Nucleus accumbens (tissue), 56 donors: Measurements from ENCODE around the gene SOWAHA.
"Not testable (repeated sequence)": the region's sequence is repeated elsewhere in the genome, so short reads cannot be mapped to it uniquely, and the experiment has no call there.

Experiments
- DNase-seq, 56 donors: peaks; one replicate each; lab custom pipeline; 2025; lab: John Stamatoyannopoulos, UW

The SOWAHA gene

GRCh38 chr5:132805872-132806271 lies 7.2 kb upstream of the SOWAHA start:
- not testable (repeated sequence) for DNase-seq

- not testable (repeated sequence) for DNase-seq
These were observed 6.3 kb upstream of the SOWAHA start for GRCh38 chr5:132806804-132807162.

DNA sequence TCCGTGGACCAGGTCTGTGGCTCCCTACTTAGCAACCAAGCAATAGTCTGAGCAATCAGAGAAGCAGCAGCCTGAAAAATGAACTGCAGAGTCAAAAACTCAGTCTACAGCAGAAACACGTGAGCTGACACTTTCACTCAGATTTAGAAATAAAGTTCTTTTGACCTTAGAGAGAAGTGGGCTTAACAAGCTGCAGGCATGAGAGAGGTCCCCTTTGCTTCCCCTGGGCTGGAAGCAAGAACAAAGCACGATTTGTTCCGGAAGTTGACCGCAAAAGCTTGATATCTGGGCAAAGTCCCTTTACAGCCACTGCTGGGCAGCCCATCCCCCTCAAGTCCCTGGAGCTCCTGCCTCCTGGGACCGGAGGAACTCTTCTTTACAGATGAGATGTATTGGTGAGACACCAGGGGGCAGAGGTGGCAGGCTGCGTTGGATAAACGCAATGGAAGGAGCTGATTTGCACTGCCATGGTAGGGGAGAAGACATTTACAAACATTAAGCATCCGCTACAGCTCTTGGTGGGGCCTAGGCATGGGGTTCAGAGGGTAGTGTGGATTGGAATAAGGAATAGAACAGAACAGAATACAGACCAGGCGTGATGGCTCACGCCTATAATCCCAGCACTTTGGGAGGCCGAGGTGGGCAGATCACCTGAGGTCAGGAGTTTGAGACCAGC lies 5.8 kb upstream of the SOWAHA start:
- peak in 38 of 56 donors; percentile 13 to 72 (median 49) for DNase-seq

DNA sequence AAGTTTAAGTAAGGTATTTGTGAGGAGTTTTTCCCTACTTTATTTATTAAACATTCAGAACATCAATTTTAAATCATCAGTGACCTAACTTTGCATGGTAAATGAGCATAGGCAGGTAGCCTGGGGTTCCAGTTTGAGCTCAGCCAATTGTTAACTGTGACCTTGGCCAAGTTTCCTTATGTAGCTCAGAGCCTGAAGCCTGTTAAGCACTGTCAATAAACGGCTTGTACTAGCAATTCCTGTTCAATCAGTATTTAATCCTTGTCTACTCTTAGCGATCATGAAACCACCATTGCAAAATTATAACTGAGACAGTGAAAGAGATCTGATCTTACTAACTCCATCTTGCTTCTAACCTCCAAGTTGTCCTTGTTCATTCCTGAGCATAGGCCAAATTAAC lies 4.7 kb upstream of the SOWAHA start:
- DNase-seq = no peak

GRCh38 chr5:132808866-132809265 lies 4.2 kb upstream of the SOWAHA start:
- DNase-seq = no peak

DNA sequence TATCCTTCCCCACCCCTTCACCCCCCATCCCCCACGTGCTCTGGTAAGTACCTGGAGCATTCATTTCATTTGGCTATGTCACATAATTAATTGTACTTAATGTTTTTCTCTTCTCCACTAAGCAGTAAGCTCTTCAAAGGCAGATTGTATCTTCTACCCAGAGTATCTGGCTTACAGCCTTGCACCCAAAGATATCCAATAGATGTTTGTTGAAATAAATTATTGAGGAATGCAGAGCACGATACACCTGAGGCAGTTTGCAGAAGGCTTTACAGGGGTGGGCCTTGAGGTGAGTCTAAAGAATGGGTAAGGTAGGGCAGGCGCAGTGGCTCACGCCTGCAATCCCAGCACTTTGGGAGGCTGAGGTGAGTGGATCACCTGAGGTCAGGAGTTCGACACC lies 2.5 kb upstream of the SOWAHA start:
- no peak for DNase-seq

DNA sequence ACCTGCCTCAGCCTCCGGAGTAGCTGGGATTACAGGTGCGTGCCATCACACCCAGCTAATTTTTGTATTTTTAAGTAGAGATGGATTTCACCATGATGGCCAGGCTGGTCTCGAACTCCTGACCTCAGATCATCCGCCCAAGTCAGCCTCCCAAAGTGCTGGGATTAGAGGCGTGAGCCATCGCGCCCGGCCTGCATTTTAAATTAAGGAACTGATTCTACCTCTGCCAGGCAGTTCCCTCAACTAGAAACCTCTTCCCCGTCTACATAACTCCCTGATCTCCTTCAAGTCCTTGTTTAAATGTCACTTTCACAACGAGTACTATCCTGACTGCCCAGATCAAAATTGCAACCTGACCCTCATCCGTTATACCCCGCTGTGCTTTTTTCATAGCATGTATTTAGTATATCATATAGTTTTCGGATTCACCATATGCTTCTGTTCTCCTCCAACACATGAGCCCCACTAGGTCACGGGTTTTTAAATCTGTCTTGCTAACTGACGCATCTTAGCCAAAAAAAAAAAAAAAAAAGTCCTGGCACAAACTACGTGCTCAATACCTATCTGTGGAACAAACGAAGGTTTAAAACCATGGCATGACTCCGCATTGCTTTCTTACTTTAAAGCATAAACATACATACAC lies 858 bp upstream of the SOWAHA start:
- DNase-seq = no peak

GRCh38 chr5:132813599-132814502 lies 749 bp downstream of the SOWAHA start:
- DNase-seq = peak in 41 of 56 donors; percentile 32 to 83 (median 62)

DNA sequence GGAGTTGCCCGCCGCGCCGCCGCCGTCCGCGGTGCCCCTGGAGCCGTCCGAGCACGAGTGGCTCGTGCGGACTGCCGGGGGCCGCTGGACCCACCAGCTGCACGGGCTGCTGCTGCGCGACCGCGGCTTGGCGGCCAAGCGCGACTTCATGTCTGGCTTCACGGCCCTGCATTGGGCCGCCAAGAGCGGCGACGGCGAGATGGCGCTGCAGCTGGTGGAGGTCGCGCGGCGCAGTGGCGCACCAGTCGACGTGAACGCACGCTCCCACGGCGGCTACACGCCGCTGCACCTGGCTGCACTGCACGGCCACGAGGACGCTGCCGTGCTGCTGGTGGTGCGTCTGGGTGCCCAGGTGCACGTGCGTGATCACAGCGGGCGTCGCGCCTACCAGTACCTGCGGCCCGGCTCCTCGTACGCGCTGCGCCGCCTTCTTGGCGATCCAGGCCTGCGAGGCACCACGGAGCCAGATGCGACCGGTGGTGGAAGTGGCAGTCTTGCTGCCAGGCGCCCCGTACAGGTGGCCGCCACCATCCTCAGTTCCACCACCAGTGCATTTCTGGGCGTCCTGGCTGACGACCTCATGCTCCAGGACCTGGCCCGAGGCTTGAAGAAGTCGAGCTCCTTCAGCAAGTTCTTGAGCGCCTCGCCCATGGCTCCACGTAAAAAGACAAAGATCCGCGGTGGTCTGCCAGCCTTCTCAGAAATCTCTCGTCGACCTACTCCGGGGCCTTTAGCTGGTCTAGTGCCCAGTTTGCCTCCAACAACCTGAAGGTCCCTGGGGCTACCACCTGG lies 1.6 kb downstream of the SOWAHA start:
- DNase-seq = peak in 6 of 56 donors; percentile 45 to 70 (median 56)

DNA sequence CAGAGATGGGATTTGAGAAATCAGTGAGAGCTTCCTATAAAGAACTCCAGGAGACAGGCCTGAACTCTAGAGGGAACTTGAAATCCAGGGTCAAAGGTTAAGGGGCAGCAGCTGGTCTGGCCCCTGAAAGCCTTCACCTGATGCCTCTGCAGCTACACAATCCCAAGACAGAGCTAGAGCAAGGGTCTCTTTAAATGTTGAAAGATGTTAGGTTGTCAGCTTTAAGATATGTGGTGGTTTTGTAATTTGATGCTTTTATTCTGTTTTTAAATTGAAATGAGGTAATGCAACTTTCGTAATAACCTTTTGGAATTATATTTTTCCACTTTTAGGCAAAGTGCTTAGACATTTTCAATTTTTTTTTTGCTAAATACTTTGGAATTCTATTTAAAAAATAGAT lies 2.4 kb downstream of the SOWAHA start:
- DNase-seq = no peak

GRCh38 chr5:132816083-132816482 lies 3.0 kb downstream of the SOWAHA start:
- no peak for DNase-seq

DNA sequence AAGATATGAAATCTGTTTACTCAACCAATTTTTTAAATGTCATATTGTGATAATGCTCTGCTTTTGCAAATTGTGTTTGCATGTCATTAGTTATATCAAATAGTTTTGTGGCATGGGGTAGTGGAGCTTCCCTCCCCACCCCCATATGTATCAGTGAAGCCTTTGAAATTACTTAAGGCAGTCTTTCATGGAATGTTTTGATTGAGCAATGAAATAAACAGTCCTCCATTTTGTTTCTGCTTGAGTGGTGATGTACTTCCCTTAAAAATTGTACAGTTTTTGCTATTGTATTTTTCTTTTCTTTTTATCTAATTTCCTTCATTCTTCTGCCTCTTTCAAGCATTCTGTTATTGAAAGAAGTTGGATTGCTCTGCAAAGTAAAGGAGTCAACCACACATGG lies 3.5 kb downstream of the SOWAHA start:
- DNase-seq = no peak

DNA sequence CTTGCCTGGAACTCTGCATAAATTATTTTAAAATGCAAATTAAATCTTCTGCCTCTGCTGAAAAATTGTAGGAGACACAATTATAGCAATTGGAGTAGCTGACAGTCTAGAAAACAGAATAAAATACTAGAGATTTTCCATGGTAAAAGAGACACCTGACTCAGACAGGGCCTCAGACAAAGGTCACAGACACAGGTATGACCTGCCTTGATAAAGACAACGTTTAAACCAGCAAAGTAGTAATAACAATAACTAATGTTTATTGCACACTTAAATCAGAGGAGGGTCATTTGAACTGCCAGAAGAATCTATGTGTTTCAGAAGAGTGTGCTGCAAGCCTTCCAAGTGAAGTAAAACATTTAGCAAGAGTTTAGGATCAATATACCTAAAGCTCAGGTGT lies 3.9 kb downstream of the SOWAHA start:
- DNase-seq = no peak

DNA sequence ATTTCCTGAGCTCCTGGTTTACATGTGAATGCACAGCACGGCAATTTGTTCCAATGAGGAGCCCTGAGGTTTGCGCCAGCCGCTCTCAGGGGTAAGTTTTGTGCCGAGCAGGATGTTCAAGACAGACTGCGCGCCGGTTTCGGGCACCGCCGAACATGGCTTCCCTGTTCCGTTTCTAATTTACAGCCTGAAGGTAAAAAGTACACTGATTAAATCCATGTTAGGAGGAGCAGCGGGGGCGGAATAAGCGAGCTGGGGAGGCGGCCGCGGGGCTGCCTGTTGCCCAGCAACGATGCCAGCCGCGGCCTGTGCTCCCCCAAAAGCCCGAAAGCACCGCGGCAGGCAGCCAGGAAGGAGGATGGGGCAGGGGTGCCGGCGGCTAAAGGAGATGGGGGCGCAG lies 6.4 kb downstream of the SOWAHA start:
- DNase-seq = peak in 34 of 56 donors; percentile 21 to 84 (median 57)

- DNase-seq = peak; percentile 26 to 97 (median 89)
These were observed 7.2 kb downstream of the SOWAHA start for GRCh38 chr5:132820162-132820754.

GRCh38 chr5:132821350-132821749 lies 8.2 kb downstream of the SOWAHA start:
- DNase-seq = peak in 12 of 56 donors; percentile 26 to 70 (median 62)

DNA sequence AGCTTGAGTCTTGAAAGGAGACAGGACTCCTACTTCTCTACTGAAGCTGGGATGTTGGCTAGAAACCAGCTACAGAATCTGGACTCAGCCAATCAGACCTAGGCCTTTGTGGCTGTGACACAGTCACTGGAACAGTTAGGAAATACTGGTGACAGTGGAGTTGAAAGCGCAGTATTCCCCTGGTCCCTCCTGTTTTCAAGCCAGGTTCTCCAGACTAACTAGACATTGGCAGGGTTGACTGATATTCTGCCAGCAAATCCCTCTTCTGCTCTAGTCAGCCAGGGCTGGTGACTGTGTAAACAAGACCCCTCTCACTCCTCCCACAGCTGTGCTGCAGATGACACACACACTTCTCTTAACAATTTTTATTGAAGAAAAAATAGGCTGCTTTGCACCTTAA lies 8.7 kb downstream of the SOWAHA start:
- peak in 40 of 56 donors; percentile 19 to 74 (median 52) for DNase-seq

DNA sequence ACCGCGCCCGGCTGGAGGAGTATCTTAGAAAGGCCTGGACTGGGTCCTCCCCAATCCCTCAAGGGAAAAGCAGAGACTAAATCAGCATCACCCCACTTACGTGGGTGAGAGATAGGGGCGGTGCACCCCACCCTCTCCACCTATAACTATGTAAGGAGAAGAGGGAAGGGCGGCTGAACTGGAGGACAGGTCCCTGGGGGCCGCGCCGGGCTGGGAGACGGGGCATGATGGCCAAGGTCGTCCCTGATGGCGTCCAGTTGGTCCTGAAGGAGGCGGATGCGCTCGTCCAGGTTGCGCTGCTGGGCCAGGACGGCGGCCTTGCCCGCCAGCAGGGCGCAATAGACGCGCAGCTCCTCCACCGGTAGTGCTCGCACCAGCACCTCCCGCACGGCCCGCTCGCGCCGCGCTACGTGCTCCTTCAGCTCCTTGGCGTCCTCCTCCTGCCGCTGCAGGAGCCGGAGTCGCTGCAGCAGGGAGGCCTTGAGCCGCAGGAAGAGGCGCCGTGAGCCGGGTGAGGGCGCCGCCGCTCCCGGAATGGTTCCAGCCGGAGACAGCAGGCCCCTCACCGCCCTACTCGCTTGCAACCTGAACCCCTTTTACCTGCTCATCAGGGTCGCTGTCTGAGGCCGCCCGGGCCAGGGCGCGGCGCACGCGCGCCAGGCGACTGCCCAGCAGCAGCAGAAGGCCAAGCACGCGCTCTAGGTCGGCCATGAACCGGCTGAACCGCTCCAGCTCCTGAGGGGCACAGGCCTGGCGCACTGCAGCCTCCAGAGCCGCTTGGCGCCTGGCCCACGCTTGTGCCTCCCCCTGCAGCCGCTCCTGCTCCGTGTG lies 9.8 kb downstream of the SOWAHA start:
- DNase-seq = peak in 25 of 56 donors; percentile 17 to 72 (median 44)

GRCh38 chr5:132823481-132824050 lies 10.5 kb downstream of the SOWAHA start:
- DNase-seq = no peak
